Keratinocyte (primary cell): ENCODE measurements around the gene NRROS. TPM values are rescaled to one million over a fixed set of nuclear protein-coding genes. Genes with fewer than 3 reads are reported as not detected.
A peak's percentile ranks its signal among the peaks of the same experiment; 100 is the strongest.

Experiments used
- DNase-seq: peaks from one replicate; pipeline ENCODE4 v3.0.0-alpha.2; 2011; ENCODE audit warnings: low read depth, missing footprints, low spot score
- FAIRE-seq: peaks from 2 replicates; lab custom pipeline; 2011; peaks lifted over from hg19 to GRCh38; lab: Jason Lieb, UNC
- H2AFZ ChIP-seq: 2 replicates; pipeline ENCODE4 v1.6.0; 2012; ENCODE audit warnings: low read length, control low read depth, inconsistent platforms; ENCODE audit not compliant: control insufficient read depth
- H3K27ac ChIP-seq: 2 replicates; pipeline ENCODE4 v1.5.1; 2011; ENCODE audit warnings: low read length; ENCODE audit not compliant: control insufficient read depth, insufficient read depth
- H3K27me3 ChIP-seq: 3 replicates; pipeline ENCODE4 v1.6.0; 2011; ENCODE audit warnings: low read length; ENCODE audit not compliant: control insufficient read depth, insufficient read depth; ENCODE audit errors: extremely low read depth
- H3K36me3 ChIP-seq, 2 experiments: 2 replicates in 1 of 2; 3 replicates in 1 of 2; pipeline ENCODE4 v1.5.1; 2011; ENCODE audit warnings: low read length in 2 of 2, mild to moderate bottlenecking in 1 of 2; ENCODE audit not compliant: control insufficient read depth in 2 of 2, insufficient read depth in 2 of 2; ENCODE audit errors: extremely low read depth in 1 of 2
- H3K4me1 ChIP-seq: 3 replicates; pipeline ENCODE4 v1.5.1; 2011; ENCODE audit warnings: low read length; ENCODE audit not compliant: control insufficient read depth, insufficient read depth; ENCODE audit errors: extremely low read depth
- H3K4me2 ChIP-seq: 3 replicates; pipeline ENCODE4 v1.6.0; 2011; ENCODE audit warnings: low read depth, low read length; ENCODE audit not compliant: control insufficient read depth, insufficient read depth; ENCODE audit errors: extremely low read depth
- H3K4me3 ChIP-seq, 3 experiments: fragments of 200-600 bp in 1 of 3; sonication (generic) in 1 of 3; 2 replicates in 2 of 3; 3 replicates in 1 of 3; pipeline ENCODE4 v1.5.1; 2011 to 2016; ENCODE audit warnings: low read length in 3 of 3, mild to moderate bottlenecking in 3 of 3, control low read depth in 2 of 3, inconsistent platforms in 1 of 3, low read depth in 1 of 3, mixed read lengths in 1 of 3, mixed run types in 1 of 3, moderate library complexity in 1 of 3; ENCODE audit not compliant: control insufficient read depth in 2 of 3, insufficient read depth in 2 of 3; ENCODE audit errors: extremely low read depth in 1 of 3
- H3K79me2 ChIP-seq: 2 replicates; pipeline ENCODE4 v1.6.0; 2012; ENCODE audit warnings: low read length; ENCODE audit not compliant: control insufficient read depth, insufficient read depth
- H3K9ac ChIP-seq: 3 replicates; pipeline ENCODE4 v1.6.0; 2011; ENCODE audit warnings: low read length; ENCODE audit not compliant: control insufficient read depth, insufficient read depth; ENCODE audit errors: extremely low read depth
- H3K9me1 ChIP-seq: 3 replicates; pipeline ENCODE4 v1.6.0; 2011; ENCODE audit warnings: low read length; ENCODE audit not compliant: control insufficient read depth, insufficient read depth; ENCODE audit errors: extremely low read depth
- H3K9me3 ChIP-seq: 2 replicates; pipeline ENCODE4 v1.5.1; 2012; ENCODE audit warnings: low read depth, low read length; ENCODE audit not compliant: control insufficient read depth
- H4K20me1 ChIP-seq: 3 replicates; pipeline ENCODE4 v1.6.0; 2011; ENCODE audit warnings: low read length; ENCODE audit not compliant: control insufficient read depth, insufficient read depth; ENCODE audit errors: extremely low read depth
- EZH2 ChIP-seq: IDR thresholded peaks from one replicate; pipeline ENCODE4 v1.6.1; 2012; ENCODE audit warnings: inconsistent platforms, mild to moderate bottlenecking, low read length, moderate library complexity
- dilution Hi-C: fragments of 300-500 bp; cut with MboI; formaldehyde crosslinking; loops from one replicate; pipeline ENCODE4 v1.7.0; 2020; ENCODE audit warnings: low sequenced_read_pairs; ENCODE audit not compliant: extremely low pct_ligation_motif_present
- polyA plus RNA-seq, 5 experiments: library from polyadenylated mRNA; depleted of rRNA in 3 of 5; stranded (reverse) in 3 of 5; stranded (forward) in 1 of 5; unstranded in 1 of 5; fragments of >200 nt; gene quantifications; 1 replicate in 1 of 5; 2 replicates in 3 of 5; 3 replicates in 1 of 5; pipeline versions ENCODE4 v1.2.1 to v1.2.3, GENCODE V29; 2011 to 2012; ENCODE audit warnings: missing spikeins in 2 of 5, low read depth in 1 of 5, low replicate concordance in 1 of 5
- TF ChIP-seq, protein P1 (sequence below), 3 experiments: IDR thresholded peaks in 1 of 3; conservative IDR thresholded peaks in 1 of 3; optimal IDR thresholded peaks in 1 of 3; 2 replicates in 2 of 3; 3 replicates in 1 of 3; pipeline versions ENCODE3 to v1.5.1; 2011; ENCODE audit warnings: low read length in 3 of 3, mild to moderate bottlenecking in 3 of 3, moderate library complexity in 2 of 3, control low read depth in 1 of 3, inconsistent platforms in 1 of 3; ENCODE audit not compliant: insufficient read depth in 2 of 3; ENCODE audit errors: extremely low read depth in 1 of 3

NRROS gene
- polyA plus RNA-seq, 1 donor (not counting 4 experiments of a cell fraction or from before 2014, with no cell fraction given), result 0.03 TPM

DNA sequence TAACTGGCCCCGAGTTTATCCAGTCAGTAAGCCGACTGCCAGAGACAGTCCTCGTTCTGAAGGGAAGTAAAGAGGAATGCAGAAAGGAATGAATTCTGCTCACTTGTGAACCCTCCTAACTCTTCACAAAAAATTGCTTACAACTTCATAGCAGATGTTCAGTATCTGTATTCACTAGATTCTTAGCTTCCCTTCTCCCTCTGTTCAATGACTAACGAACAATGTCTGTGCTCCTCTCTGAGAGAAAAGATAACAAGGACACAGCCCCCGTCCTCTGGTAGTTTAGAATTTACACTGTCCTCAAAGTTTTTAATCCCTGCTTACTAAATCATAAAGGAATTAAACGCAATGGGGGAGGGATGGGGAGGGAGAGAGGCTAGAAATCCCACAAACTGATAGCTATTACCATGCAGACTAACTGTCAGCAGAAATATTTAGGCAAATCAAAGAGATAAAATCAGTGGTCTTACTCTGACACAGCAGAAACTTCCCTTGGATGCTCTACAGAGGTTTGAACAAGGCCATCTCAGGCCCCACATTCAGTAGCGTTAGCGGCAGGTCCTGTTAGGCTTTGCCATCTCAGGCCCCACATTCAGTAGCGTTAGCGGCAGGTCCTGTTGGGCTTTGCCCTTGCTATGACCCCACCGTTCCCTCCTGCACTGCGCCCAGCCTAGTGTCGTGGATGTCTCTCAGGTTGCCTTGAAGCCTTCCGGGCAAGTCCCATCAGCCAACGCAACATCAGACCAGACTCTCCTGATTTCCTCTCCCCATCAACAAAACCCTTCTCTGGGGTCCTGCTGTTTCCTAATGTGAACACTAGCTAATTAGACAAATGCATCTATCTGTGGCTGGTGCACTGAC is 23.4 kb downstream of the NRROS start:
- no peaks in the 10 kb centered on the region for H3K9me1 ChIP-seq
- no peak overlapping the region for H3K27ac ChIP-seq
- no peak overlapping the region for H3K4me2 ChIP-seq
- no peaks in the 10 kb centered on the region for H3K36me3 ChIP-seq
- DNase-seq, result no peak
- no peak for FAIRE-seq
- no peaks in the 10 kb centered on the region for H4K20me1 ChIP-seq
- no peak overlapping the region for H2AFZ ChIP-seq
- dilution Hi-C loops, result no loop called here
- no peak overlapping the region for H3K4me3 ChIP-seq
- H3K9ac ChIP-seq, result no peak overlapping the region
- H3K27me3 ChIP-seq, result peaks cover 11% of the 10 kb centered on the region
- H3K4me1 ChIP-seq, result no peaks in the 10 kb centered on the region
- H3K79me2 ChIP-seq, result no peaks in the 10 kb centered on the region
- TF ChIP-seq, protein P1, sequence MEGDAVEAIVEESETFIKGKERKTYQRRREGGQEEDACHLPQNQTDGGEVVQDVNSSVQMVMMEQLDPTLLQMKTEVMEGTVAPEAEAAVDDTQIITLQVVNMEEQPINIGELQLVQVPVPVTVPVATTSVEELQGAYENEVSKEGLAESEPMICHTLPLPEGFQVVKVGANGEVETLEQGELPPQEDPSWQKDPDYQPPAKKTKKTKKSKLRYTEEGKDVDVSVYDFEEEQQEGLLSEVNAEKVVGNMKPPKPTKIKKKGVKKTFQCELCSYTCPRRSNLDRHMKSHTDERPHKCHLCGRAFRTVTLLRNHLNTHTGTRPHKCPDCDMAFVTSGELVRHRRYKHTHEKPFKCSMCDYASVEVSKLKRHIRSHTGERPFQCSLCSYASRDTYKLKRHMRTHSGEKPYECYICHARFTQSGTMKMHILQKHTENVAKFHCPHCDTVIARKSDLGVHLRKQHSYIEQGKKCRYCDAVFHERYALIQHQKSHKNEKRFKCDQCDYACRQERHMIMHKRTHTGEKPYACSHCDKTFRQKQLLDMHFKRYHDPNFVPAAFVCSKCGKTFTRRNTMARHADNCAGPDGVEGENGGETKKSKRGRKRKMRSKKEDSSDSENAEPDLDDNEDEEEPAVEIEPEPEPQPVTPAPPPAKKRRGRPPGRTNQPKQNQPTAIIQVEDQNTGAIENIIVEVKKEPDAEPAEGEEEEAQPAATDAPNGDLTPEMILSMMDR (optimal IDR thresholded peaks at IDR 0.05 in 1 of 3, IDR thresholded peaks at IDR 0.05 in 1 of 3, conservative IDR thresholded peaks at IDR 0.05 in 1 of 3; ENCODE audit: extremely low read depth in 1 of 3, insufficient read depth in 2 of 3, low read length in 3 of 3), result no peak
- no peak for TF ChIP-seq EZH2
- H3K9me3 ChIP-seq, result no peaks in the 10 kb centered on the region

DNA sequence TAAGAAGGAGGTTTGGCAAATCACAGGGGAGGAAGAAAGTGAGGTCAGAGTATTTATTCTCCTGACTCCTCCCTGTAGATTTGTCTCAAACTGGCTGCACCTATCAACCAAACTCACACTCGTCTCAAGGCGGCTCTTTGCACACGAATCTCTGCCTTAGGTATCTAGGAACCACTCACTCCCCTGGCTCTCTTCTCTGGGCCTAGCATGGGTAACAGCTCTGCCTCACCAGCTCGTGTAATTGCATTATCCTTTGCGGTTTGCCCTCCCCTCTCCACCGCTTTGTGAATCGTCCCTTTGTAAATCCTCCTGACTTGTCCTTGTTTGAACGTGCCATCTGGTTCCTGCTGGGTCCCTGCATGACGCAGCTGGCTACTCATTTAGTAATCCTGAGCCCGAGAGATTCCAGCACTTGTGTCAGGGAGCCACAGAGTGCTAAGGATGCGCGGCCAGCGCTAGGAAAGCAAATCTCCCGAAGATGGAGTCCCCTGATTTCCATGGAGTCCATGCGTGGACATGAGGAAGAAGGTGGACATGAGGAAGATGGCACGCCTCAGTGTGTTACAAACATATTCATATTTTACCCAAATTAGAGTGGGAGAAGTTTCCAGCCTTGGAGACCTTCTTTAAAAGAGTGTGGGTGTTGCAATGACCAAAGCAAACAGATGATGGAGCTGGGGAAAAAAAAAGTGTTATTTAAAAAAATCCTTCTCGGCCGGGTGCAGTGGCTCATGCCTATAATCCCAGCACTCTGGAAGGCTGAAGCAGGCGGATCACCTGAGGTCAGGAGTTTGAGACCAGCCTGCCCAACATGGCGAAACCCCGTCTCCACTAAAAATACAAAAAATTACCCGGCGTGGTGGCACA is 26.7 kb downstream of the NRROS start:
- H2AFZ ChIP-seq, result no peak overlapping the region
- H4K20me1 ChIP-seq, result no peaks in the 10 kb centered on the region
- H3K9ac ChIP-seq, result no peak overlapping the region
- H3K36me3 ChIP-seq, result no peaks in the 10 kb centered on the region
- FAIRE-seq, result no peak
- peak; percentile 30 for DNase-seq
- peaks cover 6% of the 10 kb centered on the region for H3K27me3 ChIP-seq
- H3K4me1 ChIP-seq, result no peaks in the 10 kb centered on the region
- no peaks in the 10 kb centered on the region for H3K9me3 ChIP-seq
- H3K79me2 ChIP-seq, result no peaks in the 10 kb centered on the region
- no peaks in the 10 kb centered on the region for H3K9me1 ChIP-seq
- H3K4me3 ChIP-seq, result no peak overlapping the region
- dilution Hi-C loops, result no loop called here
- TF ChIP-seq, protein P1 (optimal IDR thresholded peaks at IDR 0.05 in 1 of 3, IDR thresholded peaks at IDR 0.05 in 1 of 3, conservative IDR thresholded peaks at IDR 0.05 in 1 of 3; ENCODE audit: extremely low read depth in 1 of 3, insufficient read depth in 2 of 3, low read length in 3 of 3), result no peak
- TF ChIP-seq EZH2, result no peak
- no peak overlapping the region for H3K4me2 ChIP-seq
- H3K27ac ChIP-seq, result no peak overlapping the region
